Mesendoderm (in vitro differentiated cells): ENCODE data around the gene SSBP3.

Source experiments
- DNase-seq: peaks from one replicate; pipeline ENCODE4 v3.0.0; 2013
- H2AK5ac ChIP-seq: 2 replicates; pipeline ENCODE4 v1.6.1; 2013; ENCODE audit warnings: low read length, inconsistent platforms
- H2BK120ac ChIP-seq: 2 replicates; pipeline ENCODE4 v1.6.1; 2013; ENCODE audit warnings: low read depth, mild to moderate bottlenecking, low read length, moderate library complexity, mixed read lengths
- H2BK15ac ChIP-seq: replicated peaks from 2 replicates; pipeline ENCODE4 v1.6.1; 2013; ENCODE audit warnings: low read depth, mild to moderate bottlenecking, moderate library complexity
- H2BK5ac ChIP-seq: 2 replicates; pipeline ENCODE4 v1.6.1; 2013; ENCODE audit warnings: low read length, inconsistent platforms
- H3K18ac ChIP-seq: 2 replicates; pipeline ENCODE4 v1.6.1; 2013; ENCODE audit warnings: mild to moderate bottlenecking, low read length, mixed read lengths
- H3K23ac ChIP-seq: one replicate; pipeline ENCODE4 v1.6.1; 2013; ENCODE audit warnings: low read length
- H3K27ac ChIP-seq: 2 replicates; pipeline ENCODE4 v1.5.1; 2013; ENCODE audit warnings: low read depth, mild to moderate bottlenecking, inconsistent platforms, low read length, moderate library complexity
- H3K27me3 ChIP-seq: 2 replicates; pipeline ENCODE4 v1.6.1; 2013; ENCODE audit warnings: low read length, control low read depth, mild to moderate bottlenecking, inconsistent platforms; ENCODE audit not compliant: insufficient read depth, poor library complexity
- H3K36me3 ChIP-seq: 2 replicates; pipeline ENCODE4 v1.6.1; 2013; ENCODE audit warnings: low read length, inconsistent platforms; ENCODE audit not compliant: control insufficient read depth, insufficient read depth
- H3K4ac ChIP-seq: one replicate; pipeline ENCODE4 v1.6.1; 2013; ENCODE audit warnings: low read depth, mild to moderate bottlenecking, low read length, moderate library complexity
- H3K4me1 ChIP-seq: 2 replicates; pipeline ENCODE4 v1.6.1; 2013; ENCODE audit warnings: low read depth, low read length, inconsistent platforms; ENCODE audit not compliant: control insufficient read depth
- H3K4me2 ChIP-seq: 2 replicates; pipeline ENCODE4 v1.6.1; 2013; ENCODE audit warnings: low read length
- H3K4me3 ChIP-seq: 2 replicates; pipeline ENCODE4 v1.5.1; 2013; ENCODE audit warnings: mild to moderate bottlenecking, low read length
- H3K56ac ChIP-seq: one replicate; pipeline ENCODE4 v1.6.1; 2013; ENCODE audit warnings: low read length
- H3K79me1 ChIP-seq: 2 replicates; pipeline ENCODE4 v1.6.1; 2013; ENCODE audit warnings: low read length, inconsistent platforms
- H3K79me2 ChIP-seq: 2 replicates; pipeline ENCODE4 v1.6.1; 2013; ENCODE audit warnings: mild to moderate bottlenecking, low read length; ENCODE audit not compliant: control insufficient read depth, insufficient read depth
- H3K9ac ChIP-seq: 2 replicates; pipeline ENCODE4 v1.6.1; 2013; ENCODE audit warnings: low read length, inconsistent platforms
- H4K5ac ChIP-seq: one replicate; pipeline ENCODE4 v1.6.1; 2013; ENCODE audit warnings: low read length
- H4K8ac ChIP-seq: one replicate; pipeline ENCODE4 v1.6.1; 2013; ENCODE audit warnings: low read depth, mild to moderate bottlenecking, control low read depth, low read length, moderate library complexity
- WGBS: extraction: QIAGEN DNeasy Blood & Tissue Kit; methylation state at CpG from one replicate; pipeline ENCODE4 v1.1.7; 2013; ENCODE audit warnings: low lambda C conversion rate, missing lambda C conversion rate; ENCODE audit not compliant: insufficient coverage; ENCODE audit errors: extremely low coverage; 5-methylcytosine and 5-hydroxymethylcytosine counted together

Gene SSBP3

DNA sequence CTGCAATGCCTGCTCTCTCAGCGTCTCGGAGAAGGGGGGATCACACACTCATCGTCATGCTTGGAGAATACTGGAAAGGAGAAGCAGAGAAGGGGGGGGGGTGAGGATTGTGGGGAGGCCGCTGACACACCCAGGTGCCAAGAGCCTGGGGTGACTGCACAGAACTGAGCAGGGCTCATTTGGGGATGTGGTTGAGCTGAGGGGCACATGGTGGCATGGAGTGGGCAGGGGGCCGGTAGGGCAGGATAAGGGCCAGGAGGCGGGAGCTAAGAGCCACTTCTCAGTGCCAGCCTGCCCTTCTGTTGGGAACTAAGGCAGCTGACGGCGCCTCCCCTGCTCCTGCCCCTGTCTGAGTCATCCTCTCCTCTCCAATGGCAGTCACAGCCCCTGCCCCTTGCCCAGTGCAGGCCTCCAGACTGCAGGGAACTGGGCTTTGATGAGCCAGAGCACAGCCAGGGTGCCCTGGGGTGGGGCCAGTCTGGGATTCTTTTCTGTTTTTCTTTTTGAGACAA is 179.0 kb downstream of the SSBP3 start:
- no peak for DNase-seq
- Histone ChIP-seq H3K27me3 (no peaks in the 10 kb centered on the region), H4K5ac (no peak overlapping the region), H3K9ac (no peak overlapping the region), H3K4ac (no peak overlapping the region), H3K56ac (no peak overlapping the region), H4K8ac (no peak overlapping the region), H3K79me1 (no peaks in the 10 kb centered on the region), H2AK5ac (no peak overlapping the region), H3K36me3 (peaks cover 5% of the 10 kb centered on the region), H3K27ac (no peak overlapping the region), H3K18ac (no peak overlapping the region), H3K79me2 (no peaks in the 10 kb centered on the region), H2BK5ac (no peak overlapping the region), H3K23ac (no peak overlapping the region), H2BK15ac (no peak overlapping the region), H3K4me3 (no peak overlapping the region), H2BK120ac (no peak overlapping the region), H3K4me2 (no peak overlapping the region), H3K4me1 (no peaks in the 10 kb centered on the region)
- no CpG with 5 or more reads among the region's 8 CpGs for WGBS

GRCh38 chr1:54225986-54226559 is 180.1 kb downstream of the SSBP3 start:
- Histone ChIP-seq H3K79me2 (no peaks in the 10 kb centered on the region), H2BK15ac (no peak overlapping the region), H3K4me2 (no peak overlapping the region), H3K27ac (no peak overlapping the region), H3K4me3 (no peak overlapping the region), H2AK5ac (no peak overlapping the region), H3K23ac (no peak overlapping the region), H3K27me3 (no peaks in the 10 kb centered on the region), H4K5ac (no peak overlapping the region), H2BK5ac (no peak overlapping the region), H3K9ac (no peak overlapping the region), H4K8ac (no peak overlapping the region), H3K18ac (no peak overlapping the region), H3K79me1 (no peaks in the 10 kb centered on the region), H3K56ac (no peak overlapping the region), H3K36me3 (peaks cover 4% of the 10 kb centered on the region), H3K4me1 (no peaks in the 10 kb centered on the region), H3K4ac (no peak overlapping the region), H2BK120ac (no peak overlapping the region)
- no CpG with 5 or more reads among the region's 20 CpGs for WGBS
- no peak for DNase-seq

- Histone ChIP-seq H3K56ac (no peak overlapping the region), H2BK5ac (no peak overlapping the region), H3K27me3 (no peaks in the 10 kb centered on the region), H3K18ac (no peak overlapping the region), H2BK120ac (no peak overlapping the region), H3K4me2 (no peak overlapping the region), H2AK5ac (no peak overlapping the region), H3K4me3 (no peak overlapping the region), H3K79me2 (no peaks in the 10 kb centered on the region), H3K23ac (no peak overlapping the region), H3K9ac (no peak overlapping the region), H3K4me1 (no peaks in the 10 kb centered on the region), H3K4ac (no peak overlapping the region), H4K5ac (no peak overlapping the region), H4K8ac (no peak overlapping the region), H3K36me3 (peaks cover 2% of the 10 kb centered on the region), H3K79me1 (no peaks in the 10 kb centered on the region), H2BK15ac (no peak overlapping the region), H3K27ac (no peak overlapping the region)
- WGBS = 100% methylated on average over 2 of the region's 6 CpGs
- no peak for DNase-seq
Observed at GRCh38 chr1:54225378-54225777, 180.8 kb downstream of the SSBP3 start.

GRCh38 chr1:54224233-54224632 is 182.0 kb downstream of the SSBP3 start:
- H3K4me1 ChIP-seq = no peaks in the 10 kb centered on the region
- no peaks in the 10 kb centered on the region for H3K27me3 ChIP-seq
- H3K9ac ChIP-seq = no peak overlapping the region
- no peak overlapping the region for H3K27ac ChIP-seq
- H4K8ac ChIP-seq = no peak overlapping the region
- no peaks in the 10 kb centered on the region for H3K79me1 ChIP-seq
- no peak overlapping the region for H2BK15ac ChIP-seq
- H2AK5ac ChIP-seq = no peak overlapping the region
- H2BK120ac ChIP-seq = no peak overlapping the region
- WGBS = no CpG with 5 or more reads among the region's 6 CpGs
- no peak overlapping the region for H2BK5ac ChIP-seq
- no peak overlapping the region for H3K4me2 ChIP-seq
- H4K5ac ChIP-seq = no peak overlapping the region
- H3K23ac ChIP-seq = no peak overlapping the region
- no peak overlapping the region for H3K56ac ChIP-seq
- no peaks in the 10 kb centered on the region for H3K79me2 ChIP-seq
- H3K4ac ChIP-seq = no peak overlapping the region
- no peak overlapping the region for H3K4me3 ChIP-seq
- DNase-seq = no peak
- H3K18ac ChIP-seq = no peak overlapping the region
- peaks cover 2% of the 10 kb centered on the region for H3K36me3 ChIP-seq

- H3K9ac ChIP-seq = no peak overlapping the region
- no peak overlapping the region for H3K18ac ChIP-seq
- peaks cover 2% of the 10 kb centered on the region for H3K36me3 ChIP-seq
- WGBS = no CpG with 5 or more reads among the region's 16 CpGs
- no peak for DNase-seq
- H2BK15ac ChIP-seq = no peak overlapping the region
- H3K56ac ChIP-seq = no peak overlapping the region
- H2BK5ac ChIP-seq = no peak overlapping the region
- no peak overlapping the region for H2AK5ac ChIP-seq
- H3K79me1 ChIP-seq = no peaks in the 10 kb centered on the region
- H3K27me3 ChIP-seq = no peaks in the 10 kb centered on the region
- no peak overlapping the region for H3K4ac ChIP-seq
- no peak overlapping the region for H4K5ac ChIP-seq
- no peak overlapping the region for H3K27ac ChIP-seq
- H3K4me3 ChIP-seq = no peak overlapping the region
- no peak overlapping the region for H2BK120ac ChIP-seq
- no peaks in the 10 kb centered on the region for H3K79me2 ChIP-seq
- no peak overlapping the region for H3K23ac ChIP-seq
- H3K4me1 ChIP-seq = no peaks in the 10 kb centered on the region
- H4K8ac ChIP-seq = no peak overlapping the region
- no peak overlapping the region for H3K4me2 ChIP-seq
Observed at GRCh38 chr1:54223441-54224202, 182.6 kb downstream of the SSBP3 start.
